PFSK-1 (cell line): Measurements from ENCODE around the gene DGKB.

ENCODE experiments used
- FOXP2 ChIP-seq: optimal IDR thresholded peaks from 2 replicates; pipeline ENCODE3; 2011; ENCODE audit warnings: borderline replicate concordance, control low read depth, inconsistent platforms; ENCODE audit not compliant: insufficient read depth; ENCODE audit errors: extremely low read length, extremely low read depth
- POLR2AphosphoS5 ChIP-seq: IDR thresholded peaks from 2 replicates; pipeline ENCODE4 v1.6.1; 2012; ENCODE audit warnings: low read depth, mild to moderate bottlenecking, control low read depth, low read length, moderate library complexity
- REST ChIP-seq, 2 experiments: IDR thresholded peaks; 2 replicates each; pipeline versions ENCODE4 v1.6.1 to v1.8.0; 2011 to 2012; ENCODE audit warnings: low read depth in 2 of 2, low read length in 2 of 2, control low read depth in 1 of 2, inconsistent platforms in 1 of 2, mild to moderate bottlenecking in 1 of 2, moderate library complexity in 1 of 2; ENCODE audit not compliant: insufficient read depth in 1 of 2
- SIN3A ChIP-seq: IDR thresholded peaks from 2 replicates; pipeline ENCODE4 v1.6.1; 2012; ENCODE audit warnings: mild to moderate bottlenecking, low read length, moderate library complexity, borderline replicate concordance; ENCODE audit not compliant: insufficient read depth
- TAF1 ChIP-seq: IDR thresholded peaks from 2 replicates; pipeline ENCODE4 v1.6.1; 2012; ENCODE audit warnings: low read length, control low read depth, borderline replicate concordance; ENCODE audit not compliant: insufficient read depth

- TF ChIP-seq POLR2AphosphoS5 = no peak
- TF ChIP-seq SIN3A = no peak
- TF ChIP-seq TAF1 = no peak
- TF ChIP-seq REST (IDR thresholded peaks at IDR 0.05; ENCODE audit: insufficient read depth in 1 of 2, low read depth in 2 of 2, low read length in 2 of 2) = no peak
- no peak for TF ChIP-seq FOXP2
Observed at GRCh38 chr7:14787551-14787950, 115.0 kb downstream of the DGKB start.
